HG03064 (cell line): ENCODE data around the gene LHFPL6.
"Not testable (repeated sequence)": the region's sequence is repeated elsewhere in the genome, so short reads cannot be mapped to it uniquely, and the experiment has no call there.

Experiments used
- ATAC-seq: cut with Tn5 transposase; IDR thresholded peaks from one replicate; pipeline ENCODE4 v1.9.1; 2021; ENCODE audit warnings: low read depth; ENCODE audit not compliant: unreplicated experiment

Gene LHFPL6

DNA sequence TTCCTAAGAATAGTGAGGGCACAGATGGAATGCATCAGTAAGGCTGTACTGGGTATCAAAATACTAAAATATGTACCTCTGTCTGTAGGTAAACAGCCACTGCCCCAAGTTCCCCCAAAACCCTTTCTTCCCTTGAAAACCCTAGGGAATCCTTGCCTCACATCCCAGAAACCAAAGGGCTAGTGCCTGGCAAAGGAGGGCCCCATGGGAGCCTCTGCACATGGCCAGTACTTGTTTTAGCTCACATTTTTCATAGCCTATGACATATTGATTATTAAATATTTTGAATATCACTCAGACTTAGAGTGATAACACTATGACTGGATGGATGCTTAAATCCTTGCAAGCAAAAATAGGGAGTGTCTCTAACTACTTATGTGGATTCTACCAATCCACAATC, 237.1 kb downstream of the LHFPL6 start:
- no peak for ATAC-seq

GRCh38 chr13:39364947-39365468, 238.0 kb downstream of the LHFPL6 start:
- ATAC-seq = no peak

GRCh38 chr13:39363382-39363772, 239.6 kb downstream of the LHFPL6 start:
- no peak for ATAC-seq

- no peak for ATAC-seq
Observed at GRCh38 chr13:39362652-39363381, 240.2 kb downstream of the LHFPL6 start.

GRCh38 chr13:39353988-39354387, 249.0 kb downstream of the LHFPL6 start:
- ATAC-seq = no peak

GRCh38 chr13:39350461-39350881, 252.5 kb downstream of the LHFPL6 start:
- no peak for ATAC-seq

- ATAC-seq = no peak
Observed at GRCh38 chr13:39349391-39349960, 253.5 kb downstream of the LHFPL6 start.

GRCh38 chr13:39347926-39348901, 254.8 kb downstream of the LHFPL6 start:
- no peak for ATAC-seq

- no peak for ATAC-seq
Observed at GRCh38 chr13:39345982-39346381, 257.0 kb downstream of the LHFPL6 start.

DNA sequence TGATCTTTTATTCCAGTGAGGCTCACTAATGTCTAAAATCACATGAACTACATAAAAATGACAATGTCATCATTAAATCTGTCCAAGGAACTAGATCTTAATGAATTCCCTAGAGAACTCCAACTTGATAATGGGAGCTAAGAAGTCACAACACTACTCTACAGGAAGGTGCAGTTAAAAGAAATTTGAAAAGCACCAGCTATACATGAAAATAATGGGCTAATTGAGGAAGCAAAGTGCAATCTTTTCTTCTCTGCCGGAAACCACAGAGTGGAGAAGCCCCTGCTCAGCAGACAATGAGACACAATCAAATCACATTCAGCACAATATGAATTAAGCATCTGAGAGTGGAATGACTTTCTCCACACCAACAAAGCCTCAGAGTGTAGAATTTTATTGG, 261.7 kb downstream of the LHFPL6 start:
- no peak for ATAC-seq

DNA sequence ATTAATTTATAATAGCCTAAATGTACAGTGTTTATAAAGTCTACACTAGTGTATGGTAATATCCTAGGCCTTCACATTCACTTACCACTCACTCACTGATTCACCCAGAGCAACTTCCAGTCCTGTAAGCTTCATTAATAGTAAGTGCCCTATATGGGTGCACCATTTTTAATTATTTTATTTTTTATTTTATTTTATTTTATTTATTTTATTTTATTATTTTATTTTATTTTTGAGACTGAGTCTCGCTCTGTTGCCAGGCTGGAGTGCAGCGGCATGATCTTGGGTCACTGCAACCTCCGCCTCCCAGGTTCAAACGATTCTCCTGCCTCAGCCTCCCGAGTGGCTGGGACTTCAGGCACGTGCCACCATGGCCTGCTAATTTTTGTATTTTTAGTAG, 264.9 kb downstream of the LHFPL6 start:
- ATAC-seq = not testable (repeated sequence)

- no peak for ATAC-seq
Observed at GRCh38 chr13:39336937-39337336, 266.1 kb downstream of the LHFPL6 start.

- ATAC-seq = no peak
Observed at GRCh38 chr13:39336207-39336606, 266.8 kb downstream of the LHFPL6 start.

DNA sequence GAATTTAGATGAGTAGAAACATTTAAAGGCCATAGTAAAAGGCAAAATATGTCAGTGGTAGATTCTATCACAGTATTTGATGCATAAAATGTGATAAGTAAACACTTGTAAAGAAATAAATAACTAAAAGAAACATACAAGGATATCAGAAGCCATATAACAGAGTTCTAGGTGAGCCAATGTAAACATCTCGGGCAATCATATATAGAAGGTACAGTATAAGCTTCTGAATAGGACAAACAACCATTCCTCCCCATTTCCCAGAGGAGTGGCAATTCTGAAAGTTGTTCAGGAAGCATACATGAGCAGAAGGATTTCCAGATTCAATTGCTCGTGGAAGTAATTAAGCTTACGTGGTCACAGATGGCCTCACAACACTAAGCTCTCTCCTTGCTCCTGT, 267.3 kb downstream of the LHFPL6 start:
- ATAC-seq = no peak

DNA sequence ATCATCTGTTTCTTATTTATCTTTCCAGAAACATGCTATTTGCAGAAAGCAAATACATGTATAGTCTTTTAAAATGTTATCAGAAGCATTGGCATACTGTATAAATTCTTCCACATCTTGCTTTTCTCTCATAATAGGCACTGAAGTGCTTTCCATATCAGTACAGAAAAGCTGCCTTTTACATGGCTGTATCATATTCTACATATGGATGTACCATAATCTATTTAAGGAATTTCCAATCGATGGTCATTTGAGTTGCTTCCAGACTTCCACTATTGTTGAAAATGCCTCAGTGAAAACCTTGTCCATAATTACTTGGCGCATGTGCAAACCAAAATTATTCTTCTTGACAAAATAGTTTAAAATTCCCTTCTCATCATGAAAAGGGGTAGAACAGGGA, 272.5 kb downstream of the LHFPL6 start:
- no peak for ATAC-seq

DNA sequence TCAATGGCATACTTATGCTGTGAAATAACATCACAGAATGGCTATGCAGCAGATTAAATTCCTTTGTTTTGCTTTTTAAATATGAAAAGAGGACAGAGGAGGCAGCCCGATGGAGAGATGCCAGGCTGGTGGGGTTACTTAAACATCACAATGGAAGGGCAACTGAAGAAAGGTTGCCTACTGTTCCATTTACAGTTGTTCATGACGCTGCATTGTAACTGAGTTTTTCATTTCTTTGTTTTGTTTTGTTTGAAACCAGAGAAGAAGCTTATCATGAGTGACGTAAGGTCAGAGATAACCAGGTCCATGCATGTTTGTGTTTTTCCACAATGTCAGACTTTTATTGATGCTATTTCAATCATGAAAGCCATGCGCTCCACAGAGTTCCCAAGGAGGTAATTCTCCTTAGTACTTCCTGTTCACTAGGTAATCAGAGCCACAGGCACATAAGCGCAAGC, 273.8 kb downstream of the LHFPL6 start:
- no peak for ATAC-seq

DNA sequence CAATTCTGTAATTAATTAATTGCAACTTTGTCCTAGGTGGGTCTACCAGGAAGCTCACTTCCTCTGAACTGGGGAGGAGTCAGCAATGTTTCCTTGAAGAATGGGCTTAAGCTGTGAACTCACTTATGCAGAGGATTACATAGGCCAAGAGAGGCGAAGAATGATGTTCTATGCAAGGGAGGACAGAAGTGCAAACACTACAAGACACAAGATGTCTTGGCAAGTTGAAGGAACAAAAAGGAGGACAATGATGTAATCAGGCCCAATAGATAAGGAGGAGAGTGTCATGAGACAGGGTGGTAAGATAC, 275.9 kb downstream of the LHFPL6 start:
- no peak for ATAC-seq

GRCh38 chr13:39326469-39327171, 276.4 kb downstream of the LHFPL6 start:
- no peak for ATAC-seq

DNA sequence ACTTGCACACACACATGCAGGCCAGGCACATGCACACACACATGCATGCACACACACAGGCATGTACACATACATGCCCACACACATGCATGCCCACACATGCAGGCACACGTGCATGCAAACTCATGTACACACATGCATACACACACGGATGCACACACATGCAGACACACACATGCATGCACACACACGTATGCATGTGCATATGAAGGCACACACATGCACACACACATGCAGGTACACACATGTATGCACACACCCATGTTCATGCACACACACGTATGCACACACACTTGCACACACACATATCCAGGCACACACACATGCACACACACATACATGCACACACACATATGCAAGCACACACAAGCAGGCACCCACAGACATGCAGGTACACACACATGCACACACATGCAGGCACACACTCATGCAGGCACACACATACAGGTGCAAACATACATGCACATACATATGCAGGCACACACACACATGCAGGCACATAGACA, 278.1 kb downstream of the LHFPL6 start:
- ATAC-seq = no peak

GRCh38 chr13:39322836-39323585, 280.0 kb downstream of the LHFPL6 start:
- no peak for ATAC-seq
